ENCODE results near the gene FARSA. TPM values are rescaled to one million over a fixed set of nuclear protein-coding genes. Genes with fewer than 3 reads are reported as not detected.

FARSA gene
- total RNA-seq, 1 donor from 2014 or later: 76.7 TPM

DNA sequence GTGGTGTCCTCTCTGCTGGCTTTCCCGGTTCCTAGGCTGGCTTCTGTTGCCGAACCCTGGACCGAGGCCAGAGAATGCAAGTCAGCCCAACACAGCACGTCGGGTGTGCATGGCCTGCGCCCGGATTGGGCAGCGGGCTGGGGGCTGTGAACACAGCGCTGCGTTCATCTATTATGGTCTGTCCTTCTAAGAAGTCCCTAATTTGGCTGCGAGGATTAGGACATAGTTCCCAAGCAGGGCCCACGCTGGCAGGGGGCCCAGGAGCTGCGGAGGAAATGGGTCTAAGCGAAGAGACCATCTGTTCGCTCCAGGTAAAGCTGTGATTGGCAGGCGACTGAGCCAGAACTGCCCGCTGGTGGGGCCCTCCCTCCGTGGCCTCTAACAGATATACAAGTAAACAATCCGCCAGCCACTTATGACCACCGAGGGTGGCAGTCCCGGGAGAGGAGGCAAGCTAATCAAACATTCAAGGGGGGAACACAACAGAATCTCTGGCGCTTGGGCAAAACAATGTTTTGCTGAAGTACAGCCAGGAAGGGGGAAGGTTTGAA, 20.4 kb downstream of the FARSA start:
- Histone ChIP-seq H3K4me3 (ENCODE audit: insufficient read depth, low read depth, low read length) (no peak overlapping the region), H2AFZ (ENCODE audit: low read depth, low read length) (peak overlapping the region; percentile 48), H3K36me3 (ENCODE audit: insufficient read depth, low read length) (no peaks in the 10 kb centered on the region), H3K27me3 (ENCODE audit: insufficient read depth, low read length) (no peaks in the 10 kb centered on the region), H3K79me2 (ENCODE audit: insufficient read depth, low read length) (no peaks in the 10 kb centered on the region), H3K9ac (ENCODE audit: low read length) (no peak overlapping the region), H3K4me1 (ENCODE audit: insufficient read depth, low read length) (peaks cover 7% of the 10 kb centered on the region), H3K27ac (ENCODE audit: low read depth, low read length) (no peak overlapping the region), H3K9me3 (ENCODE audit: insufficient read depth, low read depth, low read length) (no peaks in the 10 kb centered on the region), H3K4me2 (ENCODE audit: low read length) (peak overlapping the region; percentile 50), H4K20me1 (ENCODE audit: insufficient read depth, low read length) (no peaks in the 10 kb centered on the region)
- Mint-ChIP-seq H3K36me3 (ENCODE audit: low read depth, unreplicated experiment) (no peaks in the 10 kb centered on the region), H3K27me3 (ENCODE audit: low read depth, unreplicated experiment) (peaks cover 4% of the 10 kb centered on the region), H3K27ac (ENCODE audit: unreplicated experiment) (no peak overlapping the region), H3K9me3 (ENCODE audit: unreplicated experiment) (no peaks in the 10 kb centered on the region), H3K4me3 (ENCODE audit: unreplicated experiment) (peak overlapping the region; percentile 51), H3K4me1 (ENCODE audit: low read depth, unreplicated experiment) (peaks cover 10% of the 10 kb centered on the region)
- peak; percentile 36 for DNase-seq (ENCODE audit: low read depth)
- TF ChIP-seq EZH2 (IDR thresholded peaks at IDR 0.05; ENCODE audit: insufficient read depth, low read length): no peak
- TF ChIP-seq, protein P1, sequence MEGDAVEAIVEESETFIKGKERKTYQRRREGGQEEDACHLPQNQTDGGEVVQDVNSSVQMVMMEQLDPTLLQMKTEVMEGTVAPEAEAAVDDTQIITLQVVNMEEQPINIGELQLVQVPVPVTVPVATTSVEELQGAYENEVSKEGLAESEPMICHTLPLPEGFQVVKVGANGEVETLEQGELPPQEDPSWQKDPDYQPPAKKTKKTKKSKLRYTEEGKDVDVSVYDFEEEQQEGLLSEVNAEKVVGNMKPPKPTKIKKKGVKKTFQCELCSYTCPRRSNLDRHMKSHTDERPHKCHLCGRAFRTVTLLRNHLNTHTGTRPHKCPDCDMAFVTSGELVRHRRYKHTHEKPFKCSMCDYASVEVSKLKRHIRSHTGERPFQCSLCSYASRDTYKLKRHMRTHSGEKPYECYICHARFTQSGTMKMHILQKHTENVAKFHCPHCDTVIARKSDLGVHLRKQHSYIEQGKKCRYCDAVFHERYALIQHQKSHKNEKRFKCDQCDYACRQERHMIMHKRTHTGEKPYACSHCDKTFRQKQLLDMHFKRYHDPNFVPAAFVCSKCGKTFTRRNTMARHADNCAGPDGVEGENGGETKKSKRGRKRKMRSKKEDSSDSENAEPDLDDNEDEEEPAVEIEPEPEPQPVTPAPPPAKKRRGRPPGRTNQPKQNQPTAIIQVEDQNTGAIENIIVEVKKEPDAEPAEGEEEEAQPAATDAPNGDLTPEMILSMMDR (IDR thresholded peaks at IDR 0.05; ENCODE audit: insufficient read depth, low read depth, low read length): no peak
- FAIRE-seq: no peak

DNA sequence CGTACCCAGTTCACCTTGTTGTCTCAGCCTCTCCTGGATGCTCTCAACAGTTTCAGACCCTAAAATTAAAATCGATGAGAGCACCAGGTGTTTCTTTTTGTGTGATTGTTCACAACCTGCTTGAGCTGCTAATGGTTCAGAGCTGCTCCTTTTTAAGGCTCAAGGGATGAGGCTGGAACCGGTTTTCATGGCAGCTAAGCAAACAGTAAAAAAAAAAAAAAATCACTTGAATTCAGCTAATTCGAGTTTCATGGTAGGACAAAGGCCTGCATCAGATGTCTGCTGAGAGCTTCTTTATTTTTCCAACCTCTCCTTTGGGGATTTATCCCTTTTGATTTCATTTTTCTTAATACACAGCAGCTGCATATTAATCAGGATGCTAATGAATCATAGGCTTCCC, 20.9 kb downstream of the FARSA start:
- no peak overlapping the region for H3K4me3 ChIP-seq (ENCODE audit: insufficient read depth, low read depth, low read length)
- H3K9me3 ChIP-seq (ENCODE audit: insufficient read depth, low read depth, low read length): no peaks in the 10 kb centered on the region
- H2AFZ ChIP-seq (ENCODE audit: low read depth, low read length): no peak overlapping the region
- no peak overlapping the region for H3K9ac ChIP-seq (ENCODE audit: low read length)
- peaks cover 7% of the 10 kb centered on the region for H3K4me1 ChIP-seq (ENCODE audit: insufficient read depth, low read length)
- peak overlapping the region; percentile 50 for H3K4me2 ChIP-seq (ENCODE audit: low read length)
- H4K20me1 ChIP-seq (ENCODE audit: insufficient read depth, low read length): no peaks in the 10 kb centered on the region
- no peaks in the 10 kb centered on the region for H3K79me2 ChIP-seq (ENCODE audit: insufficient read depth, low read length)
- DNase-seq (ENCODE audit: low read depth): no peak
- FAIRE-seq: no peak
- H3K4me1 Mint-ChIP-seq (ENCODE audit: low read depth, unreplicated experiment): peaks cover 10% of the 10 kb centered on the region
- no peak overlapping the region for H3K27ac ChIP-seq (ENCODE audit: low read depth, low read length)
- no peaks in the 10 kb centered on the region for H3K36me3 Mint-ChIP-seq (ENCODE audit: low read depth, unreplicated experiment)
- peak overlapping the region; percentile 54 for H3K4me3 Mint-ChIP-seq (ENCODE audit: unreplicated experiment)
- H3K27me3 ChIP-seq (ENCODE audit: insufficient read depth, low read length): no peaks in the 10 kb centered on the region
- no peaks in the 10 kb centered on the region for H3K9me3 Mint-ChIP-seq (ENCODE audit: unreplicated experiment)
- H3K36me3 ChIP-seq (ENCODE audit: insufficient read depth, low read length): no peaks in the 10 kb centered on the region
- peaks cover 4% of the 10 kb centered on the region for H3K27me3 Mint-ChIP-seq (ENCODE audit: low read depth, unreplicated experiment)
- no peak overlapping the region for H3K27ac Mint-ChIP-seq (ENCODE audit: unreplicated experiment)
- TF ChIP-seq EZH2 (IDR thresholded peaks at IDR 0.05; ENCODE audit: insufficient read depth, low read length): no peak
- TF ChIP-seq, protein P1 (IDR thresholded peaks at IDR 0.05; ENCODE audit: insufficient read depth, low read depth, low read length): no peak

DNA sequence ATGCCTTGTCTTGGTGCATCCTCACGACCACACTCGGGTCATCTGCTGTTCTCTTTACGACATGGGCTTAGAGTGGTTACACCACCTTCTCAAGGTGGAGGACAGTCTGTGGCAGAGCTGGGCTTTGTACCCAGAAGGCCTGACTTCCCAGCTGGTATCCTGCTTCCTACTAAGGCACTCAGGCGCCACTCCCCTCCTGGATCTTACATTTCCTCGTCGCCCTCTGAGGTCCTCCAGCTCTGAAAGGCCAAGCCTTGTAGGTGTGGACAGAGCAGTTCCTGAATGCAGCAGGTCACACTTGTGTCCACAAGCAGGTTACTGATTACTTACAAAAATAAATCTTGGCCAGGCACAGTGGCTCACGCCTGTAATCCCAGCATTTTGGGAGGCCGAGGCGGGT, 26.3 kb downstream of the FARSA start:
- H3K4me1 ChIP-seq (ENCODE audit: insufficient read depth, low read length): no peaks in the 10 kb centered on the region
- H3K4me2 ChIP-seq (ENCODE audit: low read length): no peak overlapping the region
- no peaks in the 10 kb centered on the region for H3K9me3 Mint-ChIP-seq (ENCODE audit: unreplicated experiment)
- no peaks in the 10 kb centered on the region for H3K36me3 ChIP-seq (ENCODE audit: insufficient read depth, low read length)
- H3K4me3 ChIP-seq (ENCODE audit: insufficient read depth, low read depth, low read length): no peak overlapping the region
- no peak overlapping the region for H3K27ac ChIP-seq (ENCODE audit: low read depth, low read length)
- H4K20me1 ChIP-seq (ENCODE audit: insufficient read depth, low read length): no peaks in the 10 kb centered on the region
- no peaks in the 10 kb centered on the region for H3K9me3 ChIP-seq (ENCODE audit: insufficient read depth, low read depth, low read length)
- H3K36me3 Mint-ChIP-seq (ENCODE audit: low read depth, unreplicated experiment): no peaks in the 10 kb centered on the region
- FAIRE-seq (no peak), DNase-seq (ENCODE audit: low read depth) (no peak)
- peaks cover 4% of the 10 kb centered on the region for H3K4me1 Mint-ChIP-seq (ENCODE audit: low read depth, unreplicated experiment)
- H3K79me2 ChIP-seq (ENCODE audit: insufficient read depth, low read length): no peaks in the 10 kb centered on the region
- H3K27me3 ChIP-seq (ENCODE audit: insufficient read depth, low read length): no peaks in the 10 kb centered on the region
- H3K9ac ChIP-seq (ENCODE audit: low read length): no peak overlapping the region
- H3K27me3 Mint-ChIP-seq (ENCODE audit: low read depth, unreplicated experiment): no peaks in the 10 kb centered on the region
- no peak overlapping the region for H3K27ac Mint-ChIP-seq (ENCODE audit: unreplicated experiment)
- no peak overlapping the region for H2AFZ ChIP-seq (ENCODE audit: low read depth, low read length)
- H3K4me3 Mint-ChIP-seq (ENCODE audit: unreplicated experiment): no peak overlapping the region
- TF ChIP-seq, protein P1 (IDR thresholded peaks at IDR 0.05; ENCODE audit: insufficient read depth, low read depth, low read length): no peak
- no peak for TF ChIP-seq EZH2 (IDR thresholded peaks at IDR 0.05; ENCODE audit: insufficient read depth, low read length)

Data from astrocyte (in vitro differentiated cells and primary cell).